GM18511 (cell line): ENCODE data around the gene SEC23IP.
"Not testable (repeated sequence)": the region's sequence is repeated elsewhere in the genome, so short reads cannot be mapped to it uniquely, and the experiment has no call there.

Experiments
- ATAC-seq: cut with Tn5 transposase; IDR thresholded peaks from one replicate; pipeline ENCODE4 v1.9.1; 2021; ENCODE audit warnings: mild to moderate bottlenecking, moderate library complexity; ENCODE audit not compliant: unreplicated experiment

The SEC23IP gene

DNA sequence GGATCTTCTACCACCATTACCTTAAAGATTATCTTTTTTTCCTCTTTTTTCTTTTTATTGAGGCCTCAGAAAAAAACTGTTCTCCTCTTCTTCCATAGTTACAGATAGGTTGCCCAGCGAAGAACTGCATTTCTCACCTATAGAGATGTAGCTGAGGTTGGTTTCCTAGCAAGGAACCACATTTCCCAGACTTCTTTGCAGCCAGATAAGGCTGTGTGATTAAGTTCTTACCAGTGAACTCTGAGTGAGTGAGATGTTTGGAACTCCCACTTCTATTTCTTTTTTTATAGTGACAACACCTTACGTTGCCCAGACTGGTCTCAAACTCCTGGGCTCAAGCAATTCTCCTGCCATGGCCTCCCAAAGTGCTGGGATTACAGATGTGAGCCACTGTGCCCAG lies 14.0 kb upstream of the SEC23IP start:
- ATAC-seq: no peak

DNA sequence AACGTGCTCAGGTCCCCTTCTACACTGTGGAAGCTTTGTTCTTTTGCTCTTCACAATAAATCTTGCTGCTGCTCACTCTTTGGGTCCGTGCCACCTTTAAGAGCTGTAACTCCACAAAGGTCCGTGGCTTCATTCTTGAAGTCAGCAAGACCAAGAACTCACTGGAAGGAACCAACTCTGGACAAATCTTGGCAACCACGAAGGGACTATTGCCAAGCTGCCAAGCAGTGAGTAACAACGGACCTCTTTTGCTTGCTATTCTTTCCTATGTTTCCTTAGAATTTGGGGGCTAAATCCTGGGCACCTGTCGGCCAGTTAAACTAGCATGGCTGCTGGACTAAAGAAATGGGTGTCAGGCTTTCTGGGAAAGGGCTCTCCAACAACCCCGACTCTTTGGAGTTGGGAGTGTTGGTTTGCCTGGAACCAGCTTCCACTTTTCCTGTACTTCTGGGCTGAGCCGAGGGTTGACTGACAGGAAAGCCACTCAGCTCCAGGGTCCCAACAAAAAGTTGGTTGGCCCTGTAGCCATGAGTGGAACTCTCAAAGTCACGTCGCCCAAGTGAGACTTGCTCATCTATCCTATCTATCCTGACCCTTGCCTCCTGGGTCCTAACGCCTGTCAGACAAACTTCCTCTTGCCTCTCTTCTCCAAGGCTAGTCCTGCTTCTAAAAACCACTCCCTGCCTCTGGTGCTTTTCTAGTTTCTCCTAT lies 8.5 kb upstream of the SEC23IP start:
- not testable (repeated sequence) for ATAC-seq

DNA sequence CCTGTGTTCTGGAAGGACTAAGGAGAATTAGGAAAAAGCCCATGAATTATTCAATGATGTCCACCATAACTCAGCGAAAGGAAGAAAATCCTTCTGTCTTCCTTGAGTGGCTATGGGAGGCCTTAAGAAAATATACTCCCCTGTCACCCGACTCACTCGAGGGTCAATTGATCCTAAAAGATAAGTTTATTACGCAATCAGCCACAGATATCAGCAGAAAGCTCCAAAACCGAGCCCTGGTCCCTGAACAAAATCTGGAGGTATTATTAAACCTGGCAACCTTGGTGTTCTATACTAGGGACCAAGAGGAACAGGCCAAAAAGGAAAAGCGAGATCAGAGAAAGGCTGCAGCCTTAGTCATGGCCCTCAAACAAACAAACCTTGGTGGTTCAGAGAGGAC lies 6.5 kb upstream of the SEC23IP start:
- ATAC-seq: not testable (repeated sequence)

DNA sequence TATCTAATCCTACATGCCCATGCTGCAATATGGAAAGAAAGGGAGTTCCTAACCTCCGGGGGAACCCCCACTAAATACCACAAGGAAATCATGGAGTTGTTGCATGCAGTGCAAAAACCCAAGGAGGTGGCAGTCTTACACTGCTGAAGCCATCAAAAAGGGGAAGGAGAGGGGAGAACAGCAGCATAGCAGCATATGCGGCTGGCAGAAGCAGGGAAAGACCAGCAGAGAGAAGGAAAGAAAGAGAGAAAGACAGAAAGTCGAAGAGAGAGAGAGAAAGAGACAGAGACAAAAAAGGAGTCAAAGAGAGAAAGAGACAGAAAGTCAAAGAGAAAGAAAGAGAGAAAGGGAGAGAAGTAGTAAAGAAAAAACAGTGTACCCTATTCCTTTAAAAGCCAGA lies 3.8 kb upstream of the SEC23IP start:
- ATAC-seq: not testable (repeated sequence)

DNA sequence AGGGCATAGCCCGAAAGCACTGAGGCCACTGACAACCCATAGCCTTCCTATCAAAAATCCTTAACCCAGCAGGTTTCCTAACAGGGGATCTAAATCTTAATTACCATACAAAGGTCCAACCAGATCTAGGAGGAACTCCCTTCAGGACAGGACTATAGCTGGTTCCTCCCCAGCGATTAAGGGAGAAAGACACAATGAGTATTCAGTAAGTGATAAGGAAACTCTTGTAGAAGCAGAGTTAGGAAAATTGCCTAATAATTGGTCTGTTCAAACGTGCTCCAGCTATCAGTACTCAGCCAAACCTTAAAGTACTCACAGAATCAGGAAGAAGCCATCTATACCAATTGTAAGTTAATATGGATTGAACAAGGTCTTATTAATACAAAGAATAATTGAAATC lies 3.3 kb upstream of the SEC23IP start:
- ATAC-seq: not testable (repeated sequence)

DNA sequence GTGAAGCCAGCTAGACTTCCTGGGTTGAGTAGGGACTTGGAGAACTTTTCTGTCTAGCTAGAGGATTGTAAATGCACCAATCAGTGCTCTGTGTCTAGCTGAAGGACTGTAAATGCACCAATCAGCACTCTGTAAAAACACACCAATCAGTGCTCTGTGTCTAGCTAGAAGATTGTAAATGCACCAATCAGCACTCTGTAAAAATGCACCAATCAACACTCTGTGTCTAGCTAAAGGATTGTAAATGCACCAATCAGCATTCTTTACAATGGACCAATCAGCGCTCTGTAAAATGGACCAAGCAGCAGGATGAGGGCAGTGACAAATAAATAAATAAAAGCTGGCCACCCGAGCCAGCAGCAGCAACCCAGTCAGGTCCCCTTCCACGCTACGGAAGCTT lies 2.2 kb upstream of the SEC23IP start:
- not testable (repeated sequence) for ATAC-seq

DNA sequence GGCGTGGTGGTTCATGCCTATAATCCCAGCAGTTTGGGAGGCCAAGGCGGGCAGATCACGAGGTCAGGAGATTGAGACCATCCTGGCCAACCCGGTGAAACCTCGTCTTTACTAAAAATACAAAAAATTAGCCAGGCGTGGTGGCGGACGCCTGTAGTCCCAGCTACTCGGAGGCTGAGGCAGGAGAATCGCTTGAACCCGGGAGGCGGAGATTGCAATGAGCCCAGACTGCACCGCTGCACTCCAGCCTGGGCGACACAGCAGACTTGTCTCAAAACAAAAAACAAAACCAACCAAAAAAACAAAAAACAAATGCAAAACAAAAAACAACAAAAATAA lies 712 bp upstream of the SEC23IP start:
- ATAC-seq: not testable (repeated sequence)

DNA sequence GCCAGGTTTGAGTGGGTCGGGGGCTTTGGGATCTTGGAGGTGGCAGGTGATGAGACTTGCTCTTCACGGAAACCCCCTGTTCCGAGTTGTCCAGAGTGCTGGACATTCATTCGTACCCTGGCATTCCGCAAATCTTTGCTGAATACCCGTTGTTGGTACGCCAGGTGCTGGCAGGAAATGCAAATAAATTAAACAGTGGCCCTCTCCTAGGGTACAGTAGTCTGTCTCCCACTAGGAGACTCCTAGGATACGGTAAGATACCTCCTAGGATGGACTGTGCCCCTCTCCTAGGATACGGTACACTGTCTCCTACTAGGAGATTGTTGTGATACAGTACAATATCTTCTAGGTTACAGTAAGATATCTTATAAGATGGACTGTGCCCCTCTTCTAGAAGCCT lies 544 bp downstream of the SEC23IP start:
- ATAC-seq: no peak

DNA sequence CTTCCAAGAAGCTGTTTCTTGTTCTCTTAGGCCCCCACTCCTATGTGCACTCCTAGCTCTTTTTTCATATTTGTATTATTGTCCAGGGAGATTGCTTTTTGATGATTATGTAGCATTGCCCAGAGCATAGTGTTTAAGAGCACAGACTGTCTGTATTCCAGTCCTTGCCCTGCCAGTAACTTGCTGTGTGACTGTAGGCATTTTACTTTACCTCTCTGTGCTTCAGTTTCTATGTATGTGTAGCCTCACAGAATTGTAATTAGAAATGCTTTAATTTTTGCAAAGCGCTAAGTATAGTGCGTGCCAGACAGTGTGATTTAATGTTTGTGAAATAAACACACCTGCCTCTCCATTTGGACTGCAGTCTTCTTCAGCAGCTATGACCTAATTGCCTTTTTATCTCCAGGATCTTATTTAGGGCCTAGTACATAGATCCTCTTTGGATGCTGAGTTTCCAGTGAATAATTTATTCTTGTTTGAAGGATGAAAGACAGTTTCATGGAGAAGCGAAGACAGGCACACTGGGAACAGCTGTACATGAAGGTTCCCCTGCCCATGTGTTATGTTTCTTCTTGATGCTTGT lies 1.4 kb downstream of the SEC23IP start:
- ATAC-seq: no peak

DNA sequence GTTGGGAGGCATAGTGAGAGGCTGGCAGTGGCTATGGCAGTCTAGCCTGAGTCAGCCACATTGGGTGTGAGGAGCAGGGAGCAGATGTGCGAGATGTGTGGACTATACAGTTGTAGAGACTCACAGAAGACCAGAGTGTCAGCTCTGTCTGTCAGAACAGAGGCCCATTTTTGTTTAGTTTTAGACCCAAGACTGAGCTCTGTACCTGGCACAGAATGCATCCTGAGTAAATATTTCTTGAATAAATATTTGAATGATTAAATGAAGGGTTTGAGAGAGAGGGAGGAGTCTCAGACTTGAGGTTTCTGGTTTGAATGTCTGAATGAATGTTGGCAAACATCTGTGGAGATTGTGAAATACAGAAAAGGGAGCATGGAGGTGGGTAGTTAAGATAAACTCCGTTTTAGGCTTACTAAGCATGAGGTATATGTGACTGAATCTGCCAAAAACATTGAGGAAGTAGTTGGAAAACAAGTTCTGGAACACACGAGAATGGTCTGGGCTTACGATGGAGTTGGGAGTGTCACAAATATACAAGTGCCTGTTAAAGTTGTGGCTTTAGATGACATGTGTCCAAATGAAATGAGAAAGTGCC lies 3.6 kb downstream of the SEC23IP start:
- ATAC-seq: no peak

DNA sequence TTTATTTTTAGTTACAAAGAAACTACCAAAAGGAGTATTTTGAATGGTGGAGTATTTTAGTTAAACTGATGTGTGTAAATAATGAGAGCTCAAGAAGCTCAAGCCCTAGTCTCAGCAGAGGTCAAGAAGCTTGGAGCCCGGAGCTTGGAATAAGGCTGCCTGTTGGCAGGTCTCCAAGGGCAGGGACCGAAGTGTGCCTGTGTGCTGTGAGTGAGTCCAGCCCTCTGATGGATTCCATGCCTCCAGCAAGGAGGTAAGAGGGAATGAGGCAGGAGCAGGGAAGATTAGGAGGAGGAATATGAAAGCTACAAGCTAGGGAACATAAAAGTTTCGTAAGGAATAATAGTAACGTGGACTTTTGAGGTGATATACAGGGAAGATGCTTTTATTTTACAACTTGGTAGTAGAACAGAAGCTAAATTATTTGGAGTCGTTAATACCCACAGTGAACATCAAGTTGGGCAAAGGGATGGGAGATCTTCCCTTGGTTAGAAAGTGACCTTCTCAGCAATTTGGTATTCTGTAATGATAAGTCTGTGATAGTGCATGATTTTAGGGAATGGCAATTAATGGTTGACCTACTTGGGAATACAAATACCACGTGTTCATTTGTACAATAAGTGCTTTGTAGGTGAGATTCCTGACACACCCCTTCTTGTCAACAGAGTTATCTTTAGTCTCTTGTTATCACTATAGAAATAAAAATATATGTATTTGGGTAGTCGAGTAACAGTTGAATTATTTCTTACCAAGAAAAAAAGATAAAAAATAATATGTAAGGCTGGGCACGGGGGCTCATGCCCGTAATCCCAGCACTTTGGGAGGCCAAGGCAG lies 4.6 kb downstream of the SEC23IP start:
- ATAC-seq: no peak

DNA sequence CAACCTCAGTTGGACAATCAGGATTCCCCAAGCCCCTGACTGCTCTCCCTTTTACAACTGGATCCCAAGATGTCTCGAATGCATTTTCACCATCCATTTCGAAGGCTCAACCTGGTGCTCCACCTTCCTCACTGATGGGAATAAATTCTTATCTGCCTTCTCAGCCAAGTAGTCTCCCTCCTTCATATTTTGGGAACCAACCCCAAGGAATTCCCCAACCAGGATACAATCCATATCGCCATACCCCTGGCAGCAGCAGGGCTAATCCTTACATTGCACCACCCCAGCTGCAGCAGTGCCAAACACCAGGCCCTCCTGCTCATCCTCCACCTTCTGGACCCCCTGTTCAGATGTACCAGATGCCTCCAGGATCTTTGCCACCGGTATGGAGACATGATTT lies 6.0 kb downstream of the SEC23IP start:
- ATAC-seq: no peak

DNA sequence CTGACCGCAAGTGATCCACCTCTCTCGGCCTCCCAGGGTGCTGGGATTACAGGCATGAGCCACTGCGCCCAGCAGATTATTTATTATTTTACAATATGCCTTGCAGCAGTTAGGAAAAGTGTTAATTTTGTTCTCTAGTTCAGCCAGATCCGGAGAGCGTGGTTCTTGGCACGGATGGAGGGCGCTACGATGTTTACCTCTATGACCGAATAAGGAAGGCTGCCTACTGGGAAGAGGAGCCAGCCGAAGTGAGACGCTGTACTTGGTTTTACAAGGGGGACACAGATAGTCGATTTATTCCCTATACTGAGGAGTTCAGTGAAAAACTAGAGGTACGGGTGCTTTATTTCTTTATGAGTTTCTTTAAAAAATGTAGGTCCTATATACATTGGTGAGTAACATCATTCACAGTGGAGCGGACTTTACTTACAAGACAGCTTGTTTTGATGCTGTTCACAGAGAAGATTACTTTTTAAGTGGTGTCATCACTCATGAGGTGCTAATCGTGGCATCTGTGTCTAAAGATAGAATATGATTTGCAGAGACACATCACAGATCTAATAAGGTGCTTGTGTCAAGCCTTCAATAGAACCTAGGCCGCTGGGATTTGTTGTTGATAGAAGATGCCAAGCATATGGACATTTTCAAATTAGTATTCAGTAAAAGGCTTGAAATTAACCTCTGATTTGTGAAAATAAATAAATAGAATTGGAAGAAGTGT lies 11.6 kb downstream of the SEC23IP start:
- ATAC-seq: no peak

DNA sequence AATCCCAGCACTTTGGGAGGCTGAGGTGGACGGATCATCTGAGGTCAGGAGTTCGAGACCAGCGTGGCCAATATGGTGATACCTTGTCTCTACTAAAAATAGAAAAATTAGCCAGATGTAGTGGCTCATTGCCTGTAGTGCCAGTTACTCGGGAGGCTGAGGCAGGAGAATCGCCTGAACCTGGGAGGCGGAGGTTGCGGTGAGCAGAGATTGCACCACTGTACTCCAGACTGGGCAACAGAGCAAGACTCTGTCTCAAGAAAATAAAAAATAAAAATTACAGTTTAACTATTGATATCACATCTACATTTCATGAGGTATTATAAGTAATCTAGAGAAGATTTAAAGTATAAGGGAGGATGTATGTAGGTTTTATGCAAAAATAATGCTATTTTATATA lies 15.2 kb downstream of the SEC23IP start:
- ATAC-seq: not testable (repeated sequence)

DNA sequence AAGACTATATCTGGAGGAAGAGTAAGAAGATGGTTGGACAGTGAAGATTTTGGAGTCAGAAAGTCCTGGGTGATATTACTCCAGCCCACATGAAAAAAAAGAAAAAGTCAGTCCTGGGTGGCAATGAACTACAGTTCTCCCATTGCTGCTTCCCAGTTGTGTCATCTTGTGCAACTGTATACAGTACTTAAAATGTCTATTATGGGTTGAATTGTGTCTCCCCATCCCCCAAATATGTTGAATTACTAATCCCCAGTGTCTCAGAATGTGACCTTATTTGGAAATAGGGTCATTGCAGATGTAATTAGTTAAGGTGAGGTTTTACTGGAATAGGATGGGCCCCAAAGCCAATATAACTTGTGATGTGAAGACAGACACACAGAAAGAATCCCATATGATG lies 15.6 kb downstream of the SEC23IP start:
- no peak for ATAC-seq

DNA sequence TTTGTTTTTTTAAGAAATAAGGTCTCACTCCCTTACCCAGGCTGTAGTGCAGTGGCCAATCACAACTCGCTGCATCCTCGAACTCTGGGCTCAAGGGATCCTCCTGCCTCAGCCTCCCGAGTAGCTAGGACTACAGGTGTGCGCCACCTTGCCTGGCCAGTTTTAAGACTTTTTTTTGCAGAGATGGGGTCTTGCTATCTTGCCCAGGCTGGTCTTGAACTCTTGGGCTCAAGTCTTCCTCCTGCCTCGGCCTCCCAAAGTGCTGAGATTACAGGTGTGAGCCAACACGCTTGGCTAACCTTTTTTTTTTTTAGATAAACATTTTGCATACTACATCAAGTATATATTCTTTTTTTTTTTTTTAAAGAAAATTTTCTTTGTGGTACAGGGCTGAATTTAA lies 18.2 kb downstream of the SEC23IP start:
- no peak for ATAC-seq

DNA sequence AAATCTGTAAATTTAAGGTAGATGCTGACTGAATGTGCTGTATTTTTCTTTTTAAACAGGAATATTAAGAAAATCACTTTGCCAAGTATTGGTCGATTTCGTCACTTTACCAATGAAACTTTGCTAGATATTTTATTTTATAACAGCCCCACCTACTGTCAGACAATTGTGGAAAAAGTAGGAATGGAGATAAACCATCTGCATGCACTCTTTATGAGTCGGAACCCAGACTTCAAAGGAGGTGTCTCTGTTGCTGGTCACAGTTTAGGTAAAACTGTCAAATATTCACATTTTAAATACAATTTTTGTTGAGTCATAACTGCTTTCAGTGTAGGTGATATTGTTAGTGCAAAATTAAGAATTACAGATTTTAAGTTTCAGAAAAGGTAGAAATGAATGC lies 25.2 kb downstream of the SEC23IP start:
- no peak for ATAC-seq

DNA sequence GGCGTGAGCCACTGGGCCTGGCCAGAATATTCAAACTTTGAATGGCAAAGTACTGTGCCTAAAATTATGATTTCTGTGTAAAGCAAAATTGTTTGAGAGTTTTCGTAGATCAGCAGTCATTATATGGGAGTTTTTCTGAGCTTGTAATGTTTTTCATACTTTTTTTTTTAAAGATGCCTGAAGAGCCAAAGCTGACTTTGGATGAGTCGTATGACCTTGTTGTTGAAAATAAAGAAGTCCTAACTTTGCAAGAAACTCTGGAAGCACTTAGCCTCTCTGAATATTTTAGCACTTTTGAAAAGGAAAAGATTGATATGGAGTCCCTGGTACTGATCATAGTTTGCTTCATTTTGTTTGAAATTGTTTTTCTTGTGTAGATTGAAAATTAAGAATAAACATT lies 26.7 kb downstream of the SEC23IP start:
- no peak for ATAC-seq

DNA sequence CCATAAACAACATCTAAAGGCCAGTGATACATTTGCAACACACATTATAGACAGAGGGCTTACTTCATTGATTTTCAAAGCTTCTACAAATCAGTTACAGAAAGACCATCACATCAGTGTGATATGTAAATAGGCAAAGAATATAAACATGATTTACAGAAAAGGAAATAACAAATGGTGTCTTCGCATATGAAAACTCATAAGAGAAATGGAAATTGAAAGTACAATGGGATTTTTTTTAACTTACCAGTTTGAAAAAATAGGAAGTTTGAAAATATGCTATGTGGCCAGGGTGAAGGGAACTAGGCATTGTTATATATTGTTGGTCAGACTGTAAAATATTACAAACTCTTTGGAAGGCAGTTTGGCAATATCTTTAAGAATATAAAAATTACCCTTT lies 27.3 kb downstream of the SEC23IP start:
- peak; percentile 81 for ATAC-seq

DNA sequence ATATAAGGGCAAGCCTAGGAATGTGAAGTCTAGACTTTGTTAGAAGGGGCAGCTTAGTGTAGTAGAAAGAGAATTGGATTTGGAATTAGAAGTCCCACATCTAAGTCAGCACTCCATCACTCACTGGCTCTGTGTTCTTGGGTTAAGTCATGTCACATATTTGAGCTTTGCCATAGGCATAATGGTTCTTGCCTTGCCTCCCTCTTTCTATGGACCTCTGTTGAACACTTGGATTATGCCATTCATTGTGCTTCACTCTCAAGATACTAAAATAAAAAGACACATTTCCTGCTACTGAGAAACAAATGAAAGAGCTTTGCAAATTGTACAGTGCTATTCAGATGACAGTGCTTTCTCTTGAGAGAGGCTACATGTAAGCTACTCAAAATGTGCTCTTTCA lies 35.9 kb downstream of the SEC23IP start:
- no peak for ATAC-seq

DNA sequence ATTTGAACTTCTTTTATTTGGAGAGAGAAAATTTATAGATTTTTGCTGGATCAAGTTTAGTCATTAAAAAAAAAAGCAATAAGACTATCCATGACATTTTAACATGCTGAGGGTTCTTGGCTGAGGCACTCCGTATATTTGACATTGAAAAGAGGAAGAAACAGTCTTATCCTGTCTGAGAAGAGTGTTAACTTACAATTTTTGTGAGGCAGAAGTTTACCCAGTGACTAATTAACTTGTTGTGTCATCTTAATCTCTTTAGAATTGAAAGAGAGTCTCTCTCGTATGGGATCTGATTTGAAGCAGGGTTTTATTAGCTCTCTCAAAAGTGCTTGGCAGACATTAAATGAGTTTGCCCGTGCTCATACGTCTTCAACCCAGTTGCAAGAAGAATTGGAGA lies 39.3 kb downstream of the SEC23IP start:
- no peak for ATAC-seq
